Duodenal mucosa (tissue), 2 donors: ENCODE measurements around the gene SHD.

ENCODE experiments used
- H3K27ac ChIP-seq: one replicate; pipeline ENCODE4 v1.7.0; 2013; ENCODE audit warnings: low read depth, low read length
- H3K27me3 ChIP-seq, 2 donors: one replicate each; pipeline ENCODE4 v1.7.0; 2013; ENCODE audit warnings: low read length in 2 of 2, control low read depth in 1 of 2; ENCODE audit not compliant: insufficient read depth in 2 of 2, control insufficient read depth in 1 of 2
- H3K36me3 ChIP-seq, 2 donors: one replicate each; pipeline ENCODE4 v1.7.0; 2013; ENCODE audit warnings: low read length in 2 of 2, control low read depth in 1 of 2; ENCODE audit not compliant: insufficient read depth in 2 of 2, control insufficient read depth in 1 of 2
- H3K4me1 ChIP-seq, 2 donors: one replicate each; pipeline ENCODE4 v1.7.0; 2013; ENCODE audit warnings: low read length in 2 of 2, control low read depth in 1 of 2; ENCODE audit not compliant: insufficient read depth in 2 of 2, control insufficient read depth in 1 of 2
- H3K4me3 ChIP-seq, 2 donors: one replicate each; pipeline ENCODE4 v1.7.0; 2013; ENCODE audit warnings: low read length in 2 of 2, low read depth in 1 of 2
- H3K9ac ChIP-seq, 2 donors: one replicate each; pipeline ENCODE4 v1.7.0; 2013; ENCODE audit warnings: low read length in 2 of 2, low read depth in 1 of 2
- H3K9me3 ChIP-seq, 2 donors: one replicate each; pipeline ENCODE4 v1.7.0; 2013; ENCODE audit warnings: low read length in 2 of 2, control low read depth in 1 of 2; ENCODE audit not compliant: control insufficient read depth in 1 of 2

SHD gene

GRCh38 chr19:4297901-4298809, 19.1 kb downstream of the SHD start:
- H3K27me3 ChIP-seq: peaks cover 0 to 4% of the 10 kb centered on the region in 2 donors
- H3K27ac ChIP-seq: no peak overlapping the region
- H3K4me1 ChIP-seq: peaks cover 0 to 3% of the 10 kb centered on the region in 2 donors
- no peak overlapping the region for H3K9ac ChIP-seq
- H3K4me3 ChIP-seq: no peak overlapping the region
- H3K9me3 ChIP-seq: no peaks in the 10 kb centered on the region
- no peaks in the 10 kb centered on the region for H3K36me3 ChIP-seq

GRCh38 chr19:4298810-4299550, 19.9 kb downstream of the SHD start:
- Histone ChIP-seq H3K27ac (no peak overlapping the region), H3K4me3 (no peak overlapping the region), H3K36me3 (no peaks in the 10 kb centered on the region), H3K4me1 (peaks cover 0 to 3% of the 10 kb centered on the region in 2 donors), H3K9me3 (no peaks in the 10 kb centered on the region), H3K27me3 (peaks cover 0 to 4% of the 10 kb centered on the region in 2 donors), H3K9ac (no peak overlapping the region)

GRCh38 chr19:4300589-4300988, 21.5 kb downstream of the SHD start:
- Histone ChIP-seq H3K9me3 (no peaks in the 10 kb centered on the region), H3K4me1 (peaks cover 0 to 3% of the 10 kb centered on the region in 2 donors), H3K27ac (no peak overlapping the region), H3K27me3 (no peaks in the 10 kb centered on the region), H3K36me3 (no peaks in the 10 kb centered on the region), H3K9ac (no peak overlapping the region), H3K4me3 (no peak overlapping the region)

DNA sequence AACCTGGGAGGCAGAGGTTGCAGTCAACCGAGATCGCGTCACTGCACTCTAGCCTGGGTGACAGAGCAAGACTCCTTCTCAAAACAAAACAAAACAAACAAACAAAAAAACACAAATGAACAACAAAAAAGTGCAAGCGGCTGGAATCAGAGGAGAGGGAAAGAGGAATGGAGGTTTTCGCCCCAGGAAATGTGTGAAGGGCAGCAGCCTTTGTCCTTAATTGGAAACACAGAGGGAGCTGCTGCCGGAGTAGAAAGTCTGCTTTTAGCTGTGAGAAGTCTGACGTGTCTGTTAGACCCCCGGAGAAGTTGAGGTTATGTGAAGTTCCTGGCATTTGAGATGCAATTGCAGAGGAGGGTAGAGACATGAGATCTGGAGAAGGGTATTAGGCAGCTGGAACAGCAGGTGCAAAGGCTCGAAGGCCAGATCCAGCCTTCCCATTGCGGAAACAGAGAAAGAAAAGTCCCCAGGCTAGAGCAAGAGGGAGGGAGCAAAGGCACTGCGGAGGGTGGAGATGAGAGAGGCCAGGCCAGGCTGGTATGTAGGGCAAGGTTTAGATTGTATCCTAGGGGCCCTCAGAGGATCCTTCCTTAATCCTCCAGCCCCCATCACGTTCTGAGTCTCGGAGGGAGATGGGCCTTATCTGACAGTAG, 22.6 kb downstream of the SHD start:
- no peak overlapping the region for H3K9ac ChIP-seq
- H3K4me3 ChIP-seq: peak overlapping the region in 1 of 2 donors; percentile 28

DNA sequence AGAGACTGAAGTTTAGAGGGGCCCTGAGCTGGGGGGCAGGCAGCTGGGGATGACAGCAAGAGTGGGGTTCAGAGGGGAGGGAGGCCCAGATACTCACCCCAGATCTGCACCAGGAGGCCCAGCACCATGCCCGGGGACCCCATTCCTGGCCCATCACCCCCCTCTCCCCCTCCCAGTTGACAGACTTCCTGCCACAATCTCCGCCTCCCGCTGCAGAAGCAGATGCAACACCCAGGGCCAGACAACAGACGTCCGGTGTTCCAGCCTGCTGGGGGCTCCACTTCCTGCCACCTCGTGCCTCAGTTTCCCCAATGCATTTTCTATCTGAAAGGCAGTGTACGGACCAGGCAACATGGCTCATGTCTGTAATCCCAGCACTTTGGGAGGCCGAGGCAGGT, 23.2 kb downstream of the SHD start, which contains the start of gene TMIGD2:
Gene TMIGD2 (minus strand): TSS at position 147 of the 398 bp plus-strand sequence. CDS start 4 bp downstream, at position 143.
- Histone ChIP-seq H3K27me3 (peaks cover 0 to 3% of the 10 kb centered on the region in 2 donors), H3K9ac (no peak within 1 kb of the TSS), H3K4me1 (peaks cover 0 to 3% of the 10 kb centered on the region in 2 donors), H3K9me3 (no peaks in the 10 kb centered on the region), H3K36me3 (no peaks in the 10 kb centered on the region), H3K27ac (no peak within 1 kb of the TSS), H3K4me3 (peak within 1 kb of the TSS in 1 of 2 donors; percentile 28)

More for the DNA sequence above, 22.6 kb downstream of the SHD start:
- Histone ChIP-seq H3K9me3 (no peaks in the 10 kb centered on the region), H3K27ac (no peak overlapping the region), H3K4me1 (peaks cover 0 to 3% of the 10 kb centered on the region in 2 donors), H3K27me3 (peaks cover 0 to 3% of the 10 kb centered on the region in 2 donors), H3K36me3 (no peaks in the 10 kb centered on the region)

DNA sequence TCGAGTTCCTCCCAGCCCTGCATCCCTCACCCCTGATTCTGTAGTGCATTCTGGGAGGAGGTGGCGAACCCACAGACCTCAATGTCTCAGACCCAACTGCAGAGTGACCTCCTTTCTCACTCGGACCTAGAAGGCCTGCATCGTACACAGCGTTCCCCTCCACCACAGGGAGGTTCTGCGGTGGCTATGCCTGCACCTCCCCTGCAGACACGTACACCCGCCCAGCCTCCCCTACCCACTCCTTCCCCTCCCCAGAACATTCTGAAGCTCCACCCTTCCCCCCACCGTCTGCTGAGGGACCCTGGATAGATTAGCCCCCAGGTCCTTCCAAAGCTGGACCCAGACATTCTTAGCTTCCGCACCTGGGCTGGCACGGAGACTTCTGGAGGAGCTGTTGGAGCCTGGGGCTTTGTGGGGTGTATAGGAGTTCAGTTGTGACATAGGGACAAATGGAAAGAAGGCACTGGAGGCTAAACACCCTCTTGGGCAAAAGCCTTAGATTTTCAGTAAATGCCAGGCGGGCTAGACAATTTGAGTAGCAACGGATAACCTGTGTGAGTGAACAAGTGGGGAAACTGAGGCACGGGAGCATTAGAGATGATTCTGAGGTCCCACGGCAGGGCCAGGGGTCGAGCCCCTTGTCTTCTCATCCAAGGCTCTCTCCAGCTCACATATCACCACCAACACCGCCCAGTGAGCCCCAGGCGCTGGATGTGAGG, 24.9 kb downstream of the SHD start:
- Histone ChIP-seq H3K9ac (no peak overlapping the region), H3K4me3 (no peak overlapping the region), H3K36me3 (no peaks in the 10 kb centered on the region), H3K27ac (no peak overlapping the region), H3K9me3 (no peaks in the 10 kb centered on the region), H3K27me3 (peaks cover 0 to 3% of the 10 kb centered on the region in 2 donors), H3K4me1 (peaks cover 0 to 3% of the 10 kb centered on the region in 2 donors)

- peaks cover 0 to 3% of the 10 kb centered on the region in 2 donors for H3K4me1 ChIP-seq
- no peaks in the 10 kb centered on the region for H3K36me3 ChIP-seq
- no peak within 1 kb of the TSS for H3K27ac ChIP-seq
- H3K9ac ChIP-seq: no peak within 1 kb of the TSS
- H3K9me3 ChIP-seq: no peaks in the 10 kb centered on the region
- peaks cover 0 to 3% of the 10 kb centered on the region in 2 donors for H3K27me3 ChIP-seq
- no peak within 1 kb of the TSS for H3K4me3 ChIP-seq
Measured at GRCh38 chr19:4304538-4305256, 25.6 kb downstream of the SHD start, which contains the start of gene FSD1. TSS of gene FSD1 (plus strand) at chr19:4304598. CDS start at chr19:4304747, 149 bp downstream.

- no peak overlapping the region for H3K4me3 ChIP-seq
- H3K4me1 ChIP-seq: peaks cover 0 to 3% of the 10 kb centered on the region in 2 donors
- no peaks in the 10 kb centered on the region for H3K9me3 ChIP-seq
- H3K9ac ChIP-seq: no peak overlapping the region
- H3K36me3 ChIP-seq: no peaks in the 10 kb centered on the region
- no peak overlapping the region for H3K27ac ChIP-seq
- H3K27me3 ChIP-seq: peaks cover 0 to 3% of the 10 kb centered on the region in 2 donors
Measured at GRCh38 chr19:4305257-4305612, 26.2 kb downstream of the SHD start.

GRCh38 chr19:4305659-4306058, 26.6 kb downstream of the SHD start:
- Histone ChIP-seq H3K4me3 (no peak overlapping the region), H3K9ac (no peak overlapping the region), H3K9me3 (no peaks in the 10 kb centered on the region), H3K4me1 (peaks cover 0 to 3% of the 10 kb centered on the region in 2 donors), H3K27ac (no peak overlapping the region), H3K36me3 (no peaks in the 10 kb centered on the region), H3K27me3 (peaks cover 0 to 3% of the 10 kb centered on the region in 2 donors)
